ENCODE measurements around the gene LBHD2.

Gene LBHD2

DNA sequence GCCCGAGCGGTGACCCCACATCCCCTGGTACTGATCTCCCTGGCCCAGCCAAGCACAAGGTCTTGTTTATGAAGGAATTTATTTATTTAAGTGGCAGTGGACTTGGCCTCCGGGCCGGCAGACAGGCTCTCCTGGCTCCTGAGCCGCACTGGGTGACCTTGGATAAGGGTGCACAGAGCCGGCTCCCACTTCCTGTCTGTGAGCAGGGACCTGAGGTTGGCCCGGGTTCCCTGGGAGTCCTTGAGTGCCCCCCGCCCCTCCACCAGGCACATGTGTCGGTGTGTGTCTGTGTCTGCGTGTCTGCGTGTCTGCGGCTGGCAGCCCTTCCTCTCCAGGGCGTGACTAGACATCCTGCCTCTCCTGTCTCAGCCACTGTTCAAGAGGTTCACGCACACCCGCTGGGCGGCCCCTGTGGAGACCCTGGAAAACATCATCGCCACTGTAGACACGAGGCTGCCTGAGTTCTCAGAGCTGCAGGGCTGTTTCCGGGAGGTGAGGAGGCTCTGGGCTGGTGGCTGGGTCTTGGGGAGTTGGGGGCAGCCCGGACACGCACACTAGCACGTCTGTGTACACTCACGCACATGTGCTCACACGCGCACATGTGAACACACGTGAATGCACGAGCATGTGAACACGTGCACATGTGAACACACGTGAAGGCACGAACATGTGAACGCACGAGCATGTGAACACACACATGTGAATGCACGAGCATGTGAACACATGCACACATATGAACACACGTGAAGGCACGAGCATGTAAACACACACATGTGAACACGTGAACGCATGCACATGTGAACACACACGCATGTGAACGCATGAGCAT is 48.6 kb downstream of the LBHD2 start:
- DNase-seq (ENCODE audit: low read depth), result peak; percentile 34

- DNase-seq (ENCODE audit: low read depth), result no peak
Observed at GRCh38 chr14:103133210-103134140, 49.5 kb downstream of the LBHD2 start.

DNA sequence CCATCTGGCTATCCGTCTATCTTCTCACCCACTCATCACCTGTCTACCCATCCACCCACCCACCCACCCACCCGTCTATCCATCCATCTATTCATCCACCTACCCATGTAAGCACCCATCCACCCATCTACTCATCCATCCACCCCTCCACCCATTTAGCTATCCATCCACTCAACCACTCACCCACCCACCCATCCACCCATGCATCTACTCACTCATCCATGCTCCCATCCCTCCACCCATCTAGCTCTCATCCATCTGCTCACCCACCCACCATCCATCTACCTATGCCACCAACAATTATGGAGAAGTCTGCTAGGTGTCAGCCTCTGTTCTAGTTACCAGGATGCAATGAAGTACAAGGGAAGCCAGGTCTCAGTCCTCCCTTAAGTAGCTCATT is 50.4 kb downstream of the LBHD2 start:
- DNase-seq (ENCODE audit: low read depth), result no peak

DNA sequence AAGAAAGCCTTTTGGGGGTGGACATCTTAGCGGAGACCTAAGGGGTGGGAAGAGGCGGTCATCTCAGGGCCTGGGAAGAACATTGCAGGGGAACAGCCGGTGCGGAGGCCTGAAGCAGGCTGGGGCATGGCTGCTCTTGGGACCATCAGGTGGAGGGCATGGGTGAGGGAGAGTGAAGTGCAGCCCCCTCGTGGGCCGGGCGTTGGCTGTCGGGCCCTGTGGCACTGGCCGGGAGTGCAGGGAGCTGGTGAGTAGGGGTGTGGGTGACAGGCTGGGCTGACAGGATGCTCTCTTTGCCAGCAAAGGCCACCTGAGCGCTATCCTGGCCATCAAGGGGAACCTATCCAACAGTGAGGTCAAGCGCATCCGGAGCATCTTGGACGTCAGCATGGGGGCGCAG is 50.9 kb downstream of the LBHD2 start:
- no peak for DNase-seq (ENCODE audit: low read depth)

- no peak for DNase-seq (ENCODE audit: low read depth)
Observed at GRCh38 chr14:103135333-103136260, 51.6 kb downstream of the LBHD2 start.

DNA sequence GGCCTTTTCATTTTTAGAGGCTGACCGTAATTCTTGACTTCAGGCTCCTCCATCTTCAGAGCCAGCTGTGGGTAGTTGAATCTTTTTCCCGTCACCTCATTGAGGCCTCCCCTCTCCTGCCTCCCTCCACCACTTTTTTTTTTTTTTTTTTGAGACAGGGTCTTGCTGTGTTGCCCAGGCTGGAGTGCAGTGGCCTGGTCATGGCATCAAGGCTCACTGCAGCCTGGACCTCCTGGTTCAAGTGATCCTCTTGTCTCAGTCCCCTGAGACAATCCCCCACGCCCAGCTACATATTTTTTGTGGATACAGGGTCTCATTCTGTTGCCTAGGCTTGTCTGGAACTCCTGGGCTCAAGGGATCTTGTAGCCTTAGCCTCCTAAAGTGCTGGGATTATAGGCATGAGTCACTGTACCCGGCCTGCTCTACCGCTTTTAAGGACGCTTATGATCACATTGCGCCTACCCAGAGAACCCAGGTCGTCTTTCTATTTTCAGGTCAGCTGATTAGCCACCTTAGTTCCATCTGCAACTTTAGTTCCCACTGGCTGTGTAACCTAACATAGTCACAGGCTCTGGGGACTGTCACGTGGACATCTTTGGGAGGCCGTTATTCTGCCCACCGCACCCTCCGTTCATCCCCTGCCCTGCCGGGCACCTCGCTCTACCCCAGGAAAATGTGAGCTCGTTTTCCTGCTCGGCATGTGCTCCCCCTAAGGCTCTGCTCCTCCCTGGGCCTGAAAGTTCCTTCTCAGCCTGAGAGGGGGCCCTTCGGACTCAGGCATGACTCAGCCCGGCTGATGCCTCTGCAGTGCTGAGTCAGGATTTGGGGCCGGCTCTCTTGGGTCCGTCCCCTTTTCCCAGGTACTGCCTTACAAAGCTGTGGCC is 52.6 kb downstream of the LBHD2 start:
- peak; percentile 75 for DNase-seq (ENCODE audit: low read depth)

- no peak for DNase-seq (ENCODE audit: low read depth)
Observed at GRCh38 chr14:103137689-103138300, 53.8 kb downstream of the LBHD2 start.

GRCh38 chr14:103138301-103139131 is 54.5 kb downstream of the LBHD2 start:
- DNase-seq (ENCODE audit: low read depth), result no peak

- no peak for DNase-seq (ENCODE audit: low read depth)
Observed at GRCh38 chr14:103139132-103140025, 55.4 kb downstream of the LBHD2 start.
